KMS-11 (cell line): ENCODE data around the gene GBA3.

Experiments
- H2AFZ ChIP-seq: fragments of 200-600 bp; sonication (generic); 2 replicates; pipeline ENCODE4 v1.6.1; 2016; ENCODE audit warnings: antibody characterized with exemption, mixed run types, low read depth
- H3K27ac ChIP-seq: fragments of 200-600 bp; sonication (generic); 2 replicates; pipeline ENCODE4 v1.6.1; 2016; ENCODE audit warnings: mild to moderate bottlenecking, mixed run types
- H3K27me3 ChIP-seq: fragments of 200-600 bp; sonication (generic); 2 replicates; pipeline ENCODE4 v1.6.1; 2017; ENCODE audit warnings: mild to moderate bottlenecking, low read depth, mixed run types, moderate library complexity; ENCODE audit not compliant: insufficient read depth
- H3K36me3 ChIP-seq: fragments of 200-600 bp; sonication (generic); 2 replicates; pipeline ENCODE4 v1.6.1; 2017; ENCODE audit warnings: mild to moderate bottlenecking, mixed run types; ENCODE audit not compliant: insufficient read depth
- H3K4me1 ChIP-seq: fragments of 200-600 bp; sonication (generic); 2 replicates; pipeline ENCODE4 v1.6.1; 2016; ENCODE audit warnings: mild to moderate bottlenecking, low read depth, mixed run types; ENCODE audit not compliant: poor library complexity, severe bottlenecking
- H3K4me2 ChIP-seq: fragments of 200-600 bp; sonication (generic); 2 replicates; pipeline ENCODE4 v1.7.0; 2016; ENCODE audit warnings: mild to moderate bottlenecking, mixed run types
- H3K4me3 ChIP-seq: fragments of 200-600 bp; sonication (generic); IDR thresholded peaks from 2 replicates; pipeline ENCODE4 v1.6.1; 2017; ENCODE audit warnings: low read depth, low read length, mixed read lengths; ENCODE audit not compliant: insufficient read depth
- H3K79me2 ChIP-seq: fragments of 200-600 bp; sonication (generic); 2 replicates; pipeline ENCODE4 v1.6.1; 2016; ENCODE audit warnings: low read depth, mixed run types; ENCODE audit not compliant: insufficient read depth
- H3K9ac ChIP-seq: fragments of 200-600 bp; sonication (generic); 2 replicates; pipeline ENCODE4 v1.6.1; 2016; ENCODE audit warnings: mild to moderate bottlenecking, mixed run types
- H4K20me1 ChIP-seq: fragments of 200-600 bp; sonication (generic); 2 replicates; pipeline ENCODE4 v1.6.1; 2016; ENCODE audit warnings: mild to moderate bottlenecking, mixed run types; ENCODE audit not compliant: insufficient read depth
- TF ChIP-seq, protein P1 (sequence below): fragments of 200-600 bp; sonication (generic); conservative IDR thresholded peaks from 2 replicates; pipeline ENCODE4 v1.6.1; 2017; ENCODE audit warnings: low read depth, mild to moderate bottlenecking, antibody characterized with exemption, low read length, moderate library complexity, mixed read lengths

Gene GBA3

DNA sequence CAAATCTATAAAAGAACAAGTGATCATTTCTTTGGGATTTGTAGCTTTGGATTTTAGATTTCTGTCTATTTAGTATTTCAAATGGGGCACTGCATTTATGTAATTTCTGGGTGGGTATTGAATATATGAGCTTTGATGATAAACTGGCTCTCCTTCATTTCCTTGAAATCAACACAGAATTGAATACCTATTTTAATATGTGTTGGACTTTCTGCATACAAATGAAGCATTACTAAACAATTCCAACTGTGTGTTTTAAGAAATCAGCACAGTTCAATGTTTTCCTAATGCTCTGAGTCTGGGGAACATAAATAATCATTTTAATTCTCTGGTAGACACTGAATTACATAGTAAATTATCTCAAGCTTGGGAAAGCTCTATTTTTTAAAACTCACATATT lies 42.0 kb upstream of the GBA3 start:
- no peak overlapping the region for H3K4me3 ChIP-seq
- TF ChIP-seq, protein P1, sequence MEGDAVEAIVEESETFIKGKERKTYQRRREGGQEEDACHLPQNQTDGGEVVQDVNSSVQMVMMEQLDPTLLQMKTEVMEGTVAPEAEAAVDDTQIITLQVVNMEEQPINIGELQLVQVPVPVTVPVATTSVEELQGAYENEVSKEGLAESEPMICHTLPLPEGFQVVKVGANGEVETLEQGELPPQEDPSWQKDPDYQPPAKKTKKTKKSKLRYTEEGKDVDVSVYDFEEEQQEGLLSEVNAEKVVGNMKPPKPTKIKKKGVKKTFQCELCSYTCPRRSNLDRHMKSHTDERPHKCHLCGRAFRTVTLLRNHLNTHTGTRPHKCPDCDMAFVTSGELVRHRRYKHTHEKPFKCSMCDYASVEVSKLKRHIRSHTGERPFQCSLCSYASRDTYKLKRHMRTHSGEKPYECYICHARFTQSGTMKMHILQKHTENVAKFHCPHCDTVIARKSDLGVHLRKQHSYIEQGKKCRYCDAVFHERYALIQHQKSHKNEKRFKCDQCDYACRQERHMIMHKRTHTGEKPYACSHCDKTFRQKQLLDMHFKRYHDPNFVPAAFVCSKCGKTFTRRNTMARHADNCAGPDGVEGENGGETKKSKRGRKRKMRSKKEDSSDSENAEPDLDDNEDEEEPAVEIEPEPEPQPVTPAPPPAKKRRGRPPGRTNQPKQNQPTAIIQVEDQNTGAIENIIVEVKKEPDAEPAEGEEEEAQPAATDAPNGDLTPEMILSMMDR: no peak

DNA sequence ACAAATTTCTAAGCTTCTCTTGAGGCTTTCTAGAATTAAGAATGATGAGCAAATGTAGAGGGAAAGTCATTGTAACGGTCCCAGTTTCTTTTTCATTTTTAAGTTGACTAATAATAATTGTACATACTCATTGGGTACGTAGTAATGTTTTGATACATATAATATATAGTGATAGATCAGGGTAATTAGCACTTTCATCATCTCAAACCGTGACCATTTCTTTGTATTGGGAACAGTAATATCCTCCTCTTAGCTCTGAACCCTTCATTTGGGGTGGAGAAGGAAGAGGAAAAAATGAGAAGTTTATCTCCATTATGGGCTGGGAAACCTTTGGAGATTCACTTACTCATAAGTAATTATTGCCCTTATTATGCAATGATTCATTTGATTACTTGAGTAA lies 39.0 kb upstream of the GBA3 start:
- no peak overlapping the region for H2AFZ ChIP-seq
- H3K4me2 ChIP-seq: no peak overlapping the region
- no peaks in the 10 kb centered on the region for H4K20me1 ChIP-seq
- no peaks in the 10 kb centered on the region for H3K4me1 ChIP-seq
- no peaks in the 10 kb centered on the region for H3K79me2 ChIP-seq
- no peaks in the 10 kb centered on the region for H3K36me3 ChIP-seq
- TF ChIP-seq, protein P1: no peak
- no peak overlapping the region for H3K4me3 ChIP-seq
- no peaks in the 10 kb centered on the region for H3K27me3 ChIP-seq
- no peak overlapping the region for H3K9ac ChIP-seq
- H3K27ac ChIP-seq: no peak overlapping the region

More for the DNA sequence above, 42.0 kb upstream of the GBA3 start:
- Histone ChIP-seq H3K79me2 (no peaks in the 10 kb centered on the region), H3K9ac (no peak overlapping the region), H4K20me1 (no peaks in the 10 kb centered on the region), H3K4me2 (no peak overlapping the region), H3K4me1 (no peaks in the 10 kb centered on the region), H3K36me3 (no peaks in the 10 kb centered on the region), H2AFZ (no peak overlapping the region), H3K27me3 (no peaks in the 10 kb centered on the region), H3K27ac (no peak overlapping the region)

- H3K79me2 ChIP-seq: no peaks in the 10 kb centered on the region
- H3K4me2 ChIP-seq: no peak overlapping the region
- no peaks in the 10 kb centered on the region for H3K36me3 ChIP-seq
- no peak overlapping the region for H3K9ac ChIP-seq
- H3K27ac ChIP-seq: no peak overlapping the region
- TF ChIP-seq, protein P1: no peak
- no peaks in the 10 kb centered on the region for H3K27me3 ChIP-seq
- H2AFZ ChIP-seq: no peak overlapping the region
- H4K20me1 ChIP-seq: no peaks in the 10 kb centered on the region
- H3K4me1 ChIP-seq: no peaks in the 10 kb centered on the region
- no peak overlapping the region for H3K4me3 ChIP-seq
Measured at GRCh38 chr4:22661443-22661842, 31.3 kb upstream of the GBA3 start.

GRCh38 chr4:22667332-22667940 lies 25.3 kb upstream of the GBA3 start:
- TF ChIP-seq, protein P1: no peak
- Histone ChIP-seq H3K79me2 (no peaks in the 10 kb centered on the region), H2AFZ (no peak overlapping the region), H3K4me3 (no peak overlapping the region), H3K27ac (no peak overlapping the region), H3K27me3 (no peaks in the 10 kb centered on the region), H3K9ac (no peak overlapping the region), H4K20me1 (no peaks in the 10 kb centered on the region), H3K4me1 (peaks cover 11% of the 10 kb centered on the region), H3K4me2 (no peak overlapping the region), H3K36me3 (no peaks in the 10 kb centered on the region)
